HG03575 (cell line): ENCODE measurements around the gene STIP1.

ENCODE experiments used
- ATAC-seq: cut with Tn5 transposase; IDR thresholded peaks from one replicate; pipeline ENCODE4 v1.9.1; 2021; ENCODE audit not compliant: unreplicated experiment, insufficient number of reproducible peaks, low FRiP score; ENCODE audit errors: extremely low read depth

STIP1 gene

DNA sequence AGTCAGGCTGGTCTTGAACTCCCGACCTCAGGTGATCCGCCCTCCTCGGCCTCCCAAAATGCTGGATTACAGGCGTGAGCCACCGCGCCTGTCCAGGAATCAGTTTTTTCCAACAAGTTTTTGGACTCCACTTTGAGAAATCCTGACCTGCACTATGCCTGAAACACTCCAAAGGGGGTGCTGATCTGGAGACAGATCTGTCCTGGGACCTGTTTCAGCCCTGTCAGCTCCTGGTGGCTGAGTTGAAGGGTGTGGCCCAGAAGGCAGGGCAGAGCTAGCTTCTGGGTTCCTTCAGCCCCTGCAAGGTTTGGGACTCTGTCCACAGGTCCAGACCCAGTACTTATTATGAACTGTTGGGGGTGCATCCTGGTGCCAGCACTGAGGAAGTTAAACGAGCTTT is 45.6 kb downstream of the STIP1 start:
- ATAC-seq = no peak

DNA sequence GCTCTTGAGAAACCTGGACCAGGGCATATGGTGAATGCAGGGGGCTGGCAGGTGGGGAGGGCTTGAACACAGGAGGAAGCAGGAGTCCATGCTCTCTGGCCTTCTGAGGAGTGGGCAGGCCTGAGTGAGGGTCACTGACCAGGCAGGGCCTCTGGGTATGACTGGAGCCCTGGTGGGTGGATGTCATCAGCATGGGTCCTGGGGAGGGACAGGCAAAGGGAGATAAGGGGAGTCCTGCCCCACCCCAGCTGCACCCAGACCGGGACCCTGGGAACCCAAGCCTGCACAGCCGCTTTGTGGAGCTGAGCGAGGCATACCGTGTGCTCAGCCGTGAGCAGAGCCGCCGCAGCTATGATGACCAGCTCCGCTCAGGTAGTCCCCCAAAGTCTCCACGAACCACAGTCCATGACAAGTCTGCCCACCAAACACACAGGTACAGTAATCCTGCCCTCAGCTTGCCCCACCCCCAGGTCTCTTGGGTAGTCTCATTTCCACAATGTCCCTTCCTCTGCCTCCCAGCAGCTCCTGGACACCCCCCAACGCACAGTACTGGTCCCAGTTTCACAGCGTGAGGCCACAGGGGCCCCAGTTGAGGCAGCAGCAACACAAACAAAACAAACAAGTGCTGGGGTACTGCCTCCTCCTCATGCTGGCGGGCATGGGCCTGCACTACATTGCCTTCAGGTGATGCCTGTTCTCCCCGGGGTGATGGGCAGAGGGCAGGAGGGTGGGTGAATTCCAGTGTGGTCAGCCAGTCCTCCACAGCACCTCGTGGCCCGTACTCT is 46.4 kb downstream of the STIP1 start:
- ATAC-seq = no peak

GRCh38 chr11:64232967-64233315 is 47.0 kb downstream of the STIP1 start:
- no peak for ATAC-seq

- no peak for ATAC-seq
Observed at GRCh38 chr11:64233913-64234586, 48.1 kb downstream of the STIP1 start, which contains the start of gene VEGFB. Gene VEGFB (plus strand): TSS chr11:64234584. CDS start chr11:64234834, 250 bp downstream.

- ATAC-seq = no peak
Observed at GRCh38 chr11:64234647-64235379, 48.8 kb downstream of the STIP1 start.

- no peak for ATAC-seq
Observed at GRCh38 chr11:64235437-64236161, 49.6 kb downstream of the STIP1 start.

DNA sequence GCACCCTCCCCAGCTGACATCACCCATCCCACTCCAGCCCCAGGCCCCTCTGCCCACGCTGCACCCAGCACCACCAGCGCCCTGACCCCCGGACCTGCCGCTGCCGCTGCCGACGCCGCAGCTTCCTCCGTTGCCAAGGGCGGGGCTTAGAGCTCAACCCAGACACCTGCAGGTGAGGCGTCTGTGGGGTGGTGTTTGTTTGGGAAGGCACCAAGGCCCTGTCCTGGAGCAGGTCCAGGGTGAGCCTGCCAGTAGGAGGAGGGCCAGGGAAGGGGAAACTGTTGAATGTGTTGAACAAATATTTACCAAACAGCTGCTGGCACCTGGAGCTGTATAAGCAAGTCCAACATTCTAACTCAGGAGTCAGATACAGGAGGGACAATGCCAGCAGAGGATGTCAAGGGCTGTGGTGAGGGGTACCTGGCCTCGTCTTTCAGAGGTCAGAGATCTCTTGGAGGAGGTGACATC is 51.5 kb downstream of the STIP1 start:
- ATAC-seq = no peak

GRCh38 chr11:64238076-64238475 is 52.1 kb downstream of the STIP1 start:
- no peak for ATAC-seq

DNA sequence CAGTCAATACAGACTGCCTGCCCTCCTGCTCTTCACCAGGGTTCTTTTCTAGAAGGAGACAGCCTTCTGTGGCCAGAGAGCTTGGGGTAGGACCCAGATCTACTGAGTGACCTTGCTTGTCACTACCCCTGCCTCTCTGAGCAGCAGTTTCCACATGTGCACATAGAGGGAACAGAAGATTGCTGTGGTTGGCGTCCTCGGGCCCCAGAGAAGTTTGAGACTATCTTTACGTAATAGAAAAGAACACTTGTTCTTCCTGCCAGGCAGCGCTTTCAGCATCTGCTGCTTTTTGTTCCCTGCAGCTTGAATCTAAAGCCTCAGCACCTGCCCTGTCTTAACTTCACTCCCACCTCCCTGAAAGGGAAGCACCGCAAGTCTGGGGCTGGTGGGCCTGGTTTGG is 53.0 kb downstream of the STIP1 start:
- no peak for ATAC-seq

DNA sequence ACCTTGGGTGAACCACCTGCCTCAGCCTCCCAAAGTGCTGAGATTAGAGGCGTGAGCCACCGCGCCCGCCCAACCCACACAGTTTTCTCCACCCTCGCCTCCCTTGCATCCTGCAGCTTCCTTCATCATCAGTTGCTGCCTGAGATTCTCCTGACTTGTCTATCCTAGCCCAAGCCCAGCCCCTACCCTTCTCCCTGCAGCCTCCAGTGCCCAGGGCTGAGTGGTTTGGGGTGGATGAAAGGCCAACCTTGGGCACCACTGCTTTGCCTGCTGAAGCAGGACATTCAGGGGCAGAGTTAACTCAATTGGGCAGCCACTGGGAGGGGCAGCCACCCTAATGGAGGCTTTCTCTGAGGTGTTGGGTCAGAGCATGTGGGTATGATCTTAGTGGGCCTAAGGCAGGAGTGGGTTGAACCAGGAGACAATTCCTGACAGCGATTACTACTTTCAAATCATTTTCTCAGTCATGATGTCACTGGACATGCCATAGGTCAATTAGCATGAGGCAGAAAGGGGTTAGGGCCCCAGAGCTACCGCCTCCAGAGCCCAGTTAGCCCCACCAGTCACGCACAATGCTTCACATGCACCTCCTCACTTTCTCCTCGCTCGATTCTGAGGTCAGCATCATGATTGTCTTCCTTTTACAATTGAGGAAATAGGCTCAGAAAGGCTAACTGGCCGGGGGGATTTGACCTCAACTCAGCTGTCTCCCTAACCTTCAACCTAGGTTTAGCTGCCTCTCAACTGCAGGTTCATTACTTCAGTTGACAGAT is 53.9 kb downstream of the STIP1 start:
- no peak for ATAC-seq

DNA sequence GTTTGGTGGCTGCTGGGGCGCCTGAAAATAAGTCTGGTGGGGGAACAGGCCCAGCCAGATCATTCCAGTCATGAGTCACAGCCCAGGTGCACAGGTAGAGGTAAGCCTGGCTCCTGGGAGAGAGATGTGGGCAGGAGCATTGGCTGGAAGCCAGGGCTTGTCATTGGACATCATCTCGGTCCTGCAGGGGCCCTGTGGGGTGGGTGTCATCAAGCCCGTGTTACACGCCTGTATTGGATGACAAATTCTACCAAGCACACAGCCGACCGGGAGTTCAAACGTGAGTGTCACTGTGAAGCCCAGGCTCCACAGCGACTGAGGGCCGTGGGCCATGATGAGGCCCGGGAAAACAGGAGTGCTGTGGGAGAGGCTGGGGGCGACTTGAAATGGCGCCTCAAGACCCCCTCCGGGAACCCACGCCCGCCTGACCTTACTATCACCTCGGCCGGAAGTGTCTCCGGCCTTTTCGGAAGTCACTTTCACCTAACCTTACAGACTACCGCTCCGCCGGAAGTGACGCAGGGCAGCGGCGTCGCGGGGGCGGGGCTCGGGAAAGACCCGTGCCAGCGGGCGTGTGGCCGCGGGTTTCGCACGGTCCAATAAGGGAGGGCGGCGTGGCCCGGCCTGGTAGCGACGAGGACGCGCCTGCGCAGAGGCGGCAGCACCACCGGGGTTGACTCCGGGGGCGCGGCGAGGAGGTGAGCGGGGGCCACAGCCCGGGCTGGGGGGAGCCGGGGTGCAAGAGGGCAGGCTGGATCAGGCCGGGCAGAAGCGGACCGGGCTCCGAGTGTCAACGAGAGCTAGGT is 54.7 kb downstream of the STIP1 start, which contains the start of gene FKBP2:
TSS of gene FKBP2 (plus strand) at position 661 of the 806 bp plus-strand sequence. CDS start 1,293 bp downstream, outside the sequence.
- ATAC-seq = no peak

- no peak for ATAC-seq
Observed at GRCh38 chr11:64241241-64241490, 55.2 kb downstream of the STIP1 start.

DNA sequence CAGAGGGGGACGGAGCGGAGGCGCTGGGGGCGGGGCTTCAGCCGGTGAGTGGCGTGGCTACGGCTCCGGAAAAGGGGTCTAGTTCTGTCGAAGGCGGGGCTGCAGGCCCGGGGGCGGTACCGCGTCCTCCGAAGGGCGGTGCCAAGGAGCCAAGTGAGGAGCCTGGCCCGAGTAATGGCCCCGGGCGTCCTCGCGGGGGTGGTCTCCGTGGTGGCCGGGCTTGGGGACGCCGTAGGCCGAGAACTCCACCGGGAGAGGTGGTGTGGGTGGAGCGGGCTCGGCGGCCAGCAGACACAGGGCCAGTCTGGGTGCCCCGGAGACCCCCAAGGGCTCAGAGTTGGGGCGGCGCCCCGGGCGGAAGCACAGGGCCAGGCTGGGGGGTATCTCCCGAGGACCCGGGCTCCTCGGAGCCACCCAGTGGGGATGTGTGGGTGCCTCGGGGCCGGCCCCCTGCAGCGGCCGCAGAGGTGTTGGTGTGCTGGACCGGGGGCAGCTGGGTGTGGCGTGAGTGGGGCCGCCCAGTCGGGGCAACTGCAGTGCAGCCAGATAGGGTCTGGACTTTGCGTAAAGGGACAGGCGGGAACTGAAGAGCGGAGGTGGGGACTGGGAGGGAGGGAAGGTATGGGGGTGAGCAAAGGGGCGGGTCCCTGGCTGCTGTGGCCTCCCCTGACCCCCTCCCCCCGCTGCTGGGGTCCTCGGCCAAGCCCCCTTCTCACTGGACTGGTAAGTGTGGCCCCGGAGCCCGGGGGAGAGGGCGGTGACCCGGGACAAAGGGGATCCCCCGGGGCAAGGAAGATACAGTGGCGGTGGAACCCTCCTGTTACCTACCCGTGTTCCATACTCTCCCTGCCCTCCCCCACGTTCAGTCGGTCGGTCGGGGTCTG is 55.8 kb downstream of the STIP1 start:
- ATAC-seq = no peak

- ATAC-seq = no peak
Observed at GRCh38 chr11:64243236-64243854, 57.4 kb downstream of the STIP1 start.

DNA sequence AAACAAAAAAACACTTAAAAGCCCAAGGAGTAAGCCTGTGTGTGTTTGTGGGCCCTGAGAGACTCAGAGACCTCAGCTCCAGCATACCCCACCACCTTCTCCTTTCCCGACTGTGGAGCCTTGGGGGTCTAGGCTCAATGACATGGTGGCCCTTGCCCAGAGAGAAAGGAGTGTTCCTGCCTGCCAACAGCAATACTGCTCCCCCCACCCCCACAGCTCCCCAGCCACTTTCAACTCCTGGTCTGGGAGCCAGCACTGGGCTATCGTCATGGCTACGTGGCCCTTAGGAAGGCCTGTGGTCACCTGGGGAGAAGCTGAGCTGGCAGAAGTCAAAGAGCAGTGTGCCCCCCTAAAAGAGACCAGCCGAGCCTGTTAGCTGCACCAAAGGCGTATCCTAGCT is 58.1 kb downstream of the STIP1 start:
- ATAC-seq = no peak

- ATAC-seq = no peak
Observed at GRCh38 chr11:64244966-64245365, 59.0 kb downstream of the STIP1 start.

DNA sequence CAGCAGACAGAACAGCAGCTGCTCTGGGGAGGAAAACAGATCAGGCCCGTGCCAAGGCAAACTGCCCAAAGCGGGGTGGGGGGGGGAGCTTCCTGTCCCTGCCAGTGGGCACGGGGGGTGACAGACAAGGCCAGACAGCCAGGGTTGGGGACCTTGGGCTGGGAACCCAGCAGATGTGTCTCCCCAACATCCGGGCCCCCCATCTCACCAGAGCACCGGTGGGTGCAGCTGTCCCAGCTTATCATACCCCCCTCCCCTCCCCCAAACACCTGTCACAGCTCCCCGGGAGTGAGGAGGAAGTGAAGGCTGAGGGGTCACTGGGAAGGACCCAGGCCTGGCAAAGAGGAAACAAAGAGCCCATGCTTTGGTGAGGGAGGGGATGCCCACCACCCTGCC is 59.4 kb downstream of the STIP1 start:
- ATAC-seq = no peak
